GM23338 (cell line): Measurements from ENCODE around the gene GJB3. TPM values are rescaled to one million over a fixed set of nuclear protein-coding genes. Genes with fewer than 3 reads are reported as not detected.

Experiments
- ATAC-seq: fragments of 200-7000 bp; cut with Tn5 transposase; 3 replicates; pipeline ENCODE4 v1.9.1; 2020
- DNase-seq: peaks from one replicate; pipeline ENCODE4 v3.0.0-alpha.2; 2015; ENCODE audit warnings: low spot score
- H2AFZ ChIP-seq: fragments of 200-600 bp; sonication (generic); 2 replicates; pipeline ENCODE4 v1.8.0; 2016; ENCODE audit warnings: antibody characterized with exemption, mild to moderate bottlenecking, moderate library complexity
- H3F3A ChIP-seq: fragments of 200-600 bp; sonication (generic); replicated peaks from 2 replicates; pipeline ENCODE4 v1.8.0; 2017; ENCODE audit warnings: antibody characterized with exemption, mixed run types, low read depth
- H3K27ac ChIP-seq: fragments of 200-600 bp; sonication (generic); 2 replicates; pipeline ENCODE4 v1.6.1; 2016; ENCODE audit warnings: low read depth
- H3K27me3 ChIP-seq: fragments of 200-600 bp; sonication (generic); 2 replicates; pipeline ENCODE4 v1.8.0; 2016; ENCODE audit warnings: mild to moderate bottlenecking, mixed run types, moderate library complexity; ENCODE audit not compliant: insufficient read depth
- H3K36me3 ChIP-seq: fragments of 200-600 bp; sonication (generic); 2 replicates; pipeline ENCODE4 v1.8.0; 2016; ENCODE audit warnings: mild to moderate bottlenecking; ENCODE audit not compliant: insufficient read depth
- H3K4me1 ChIP-seq: fragments of 200-600 bp; sonication (generic); 2 replicates; pipeline ENCODE4 v1.8.0; 2016; ENCODE audit warnings: mild to moderate bottlenecking, moderate library complexity; ENCODE audit not compliant: insufficient read depth
- H3K4me2 ChIP-seq: fragments of 200-600 bp; sonication (generic); 2 replicates; pipeline ENCODE4 v1.7.1; 2017; ENCODE audit warnings: mixed run types
- H3K4me3 ChIP-seq: fragments of 200-600 bp; sonication (generic); 2 replicates; pipeline ENCODE4 v1.6.1; 2016; ENCODE audit warnings: mixed run types
- H3K79me2 ChIP-seq: fragments of 200-600 bp; sonication (generic); replicated peaks from 2 replicates; pipeline ENCODE4 v1.8.0; 2017; ENCODE audit warnings: mild to moderate bottlenecking; ENCODE audit not compliant: insufficient read depth
- H3K9me2 ChIP-seq: fragments of 200-600 bp; sonication (generic); 2 replicates; pipeline ENCODE4 v1.8.0; 2017; ENCODE audit not compliant: insufficient read depth
- H4K20me1 ChIP-seq: fragments of 200-600 bp; sonication (generic); replicated peaks from 2 replicates; pipeline ENCODE4 v1.8.0; 2017; ENCODE audit warnings: mild to moderate bottlenecking; ENCODE audit not compliant: insufficient read depth
- H3K27ac Mint-ChIP-seq: 2 replicates; pipeline ENCODE4 v1.8.0; 2020; ENCODE audit warnings: inconsistent platforms, mild to moderate bottlenecking, moderate library complexity, mixed read lengths
- H3K27me3 Mint-ChIP-seq: 3 replicates; pipeline ENCODE4 v1.8.0; 2022; ENCODE audit warnings: low read depth, mild to moderate bottlenecking, moderate library complexity, mixed read lengths, inconsistent platforms; ENCODE audit not compliant: insufficient read depth, poor library complexity
- H3K36me3 Mint-ChIP-seq: 3 replicates; pipeline ENCODE4 v1.8.0; 2021; ENCODE audit warnings: low read depth, mild to moderate bottlenecking, inconsistent platforms, moderate library complexity, mixed read lengths
- H3K4me1 Mint-ChIP-seq: 3 replicates; pipeline ENCODE4 v1.8.0; 2020; ENCODE audit warnings: mild to moderate bottlenecking, inconsistent platforms, mixed read lengths
- H3K4me3 Mint-ChIP-seq: 3 replicates; pipeline ENCODE4 v1.8.0; 2021; ENCODE audit warnings: moderate library complexity, mild to moderate bottlenecking, inconsistent platforms, mixed read lengths
- H3K9me3 Mint-ChIP-seq: 3 replicates; pipeline ENCODE4 v1.8.0; 2020; ENCODE audit warnings: moderate library complexity, mild to moderate bottlenecking, inconsistent platforms, mixed read lengths
- CREB1 ChIP-seq: fragments of 250-450 bp; sonication (Bioruptor Pico); IDR thresholded peaks from 2 replicates; pipeline ENCODE4 v1.5.0; 2020; ENCODE audit warnings: low read depth, mild to moderate bottlenecking, moderate library complexity
- ETS1 ChIP-seq: IDR thresholded peaks from 2 replicates; pipeline ENCODE4 v1.6.1; 2016; ENCODE audit warnings: antibody characterized with exemption
- EZH2 ChIP-seq: fragments of 200-600 bp; sonication (generic); IDR thresholded peaks from one replicate; pipeline ENCODE4 v1.8.0; 2017; ENCODE audit warnings: antibody characterized with exemption, mild to moderate bottlenecking, low read depth; ENCODE audit not compliant: unreplicated experiment
- EZH2phosphoT487 ChIP-seq: fragments of 200-600 bp; sonication (generic); IDR thresholded peaks from one replicate; pipeline ENCODE4 v1.8.1; 2018; ENCODE audit warnings: antibody characterized with exemption; ENCODE audit not compliant: unreplicated experiment
- JUNB ChIP-seq: IDR thresholded peaks from one replicate; pipeline ENCODE4 v1.6.1; 2016; ENCODE audit warnings: antibody characterized with exemption; ENCODE audit not compliant: unreplicated experiment
- NANOG ChIP-seq: IDR thresholded peaks from 2 replicates; pipeline ENCODE4 v1.6.1; 2016; ENCODE audit warnings: antibody characterized with exemption, borderline replicate concordance
- POLR2AphosphoS5 ChIP-seq: IDR thresholded peaks from 2 replicates; pipeline ENCODE4 v1.6.1; 2016; ENCODE audit warnings: antibody characterized with exemption, low read depth
- REST ChIP-seq: IDR thresholded peaks from one replicate; pipeline ENCODE4 v1.6.1; 2018; ENCODE audit warnings: antibody characterized with exemption; ENCODE audit not compliant: unreplicated experiment
- STAT1 ChIP-seq: IDR thresholded peaks from one replicate; pipeline ENCODE4 v1.6.1; 2016; ENCODE audit warnings: antibody characterized with exemption; ENCODE audit not compliant: unreplicated experiment
- ZNF114 ChIP-seq: fragments of 250-450 bp; sonication (Bioruptor Pico); IDR thresholded peaks from 2 replicates; pipeline ENCODE4 v1.5.0; 2020; ENCODE audit warnings: mild to moderate bottlenecking, moderate library complexity
- ZNF331 ChIP-seq: fragments of 250-450 bp; sonication (Bioruptor Pico); IDR thresholded peaks from 2 replicates; pipeline ENCODE4 v1.5.0; 2020; ENCODE audit warnings: low read depth, mild to moderate bottlenecking, moderate library complexity
- ZNF462 ChIP-seq: fragments of 250-450 bp; sonication (Bioruptor Pico); IDR thresholded peaks from 2 replicates; pipeline ENCODE4 v1.5.0; 2020; ENCODE audit warnings: mild to moderate bottlenecking, moderate library complexity
- polyA plus RNA-seq: library from polyadenylated mRNA; unstranded; fragments of >200 nt; fragmentation: Nextera tagmentation; extraction: Ambion mirVana; gene quantifications from 2 replicates; pipeline ENCODE4 v1.2.1, GENCODE V29; 2016
- total RNA-seq: library from RNA; depleted of rRNA; stranded (reverse); fragments of >200 nt; shearing (Covaris generic); gene quantifications from 2 replicates; pipeline ENCODE4 v1.2.3, GENCODE V29; 2014
- TF ChIP-seq, protein P1 (sequence below), 2 experiments: fragments of 200-600 bp in 1 of 2; sonication (generic) in 1 of 2; conservative IDR thresholded peaks; 2 replicates each; pipeline versions ENCODE4 v1.5.1 to v1.6.1; 2016 to 2017; ENCODE audit warnings: antibody characterized with exemption in 2 of 2, low read depth in 2 of 2, mild to moderate bottlenecking in 2 of 2, moderate library complexity in 1 of 2

Gene GJB3
- total and polyA plus RNA-seq, 2 experiments from 2014 or later: 0.26 to 0.31 TPM

DNA sequence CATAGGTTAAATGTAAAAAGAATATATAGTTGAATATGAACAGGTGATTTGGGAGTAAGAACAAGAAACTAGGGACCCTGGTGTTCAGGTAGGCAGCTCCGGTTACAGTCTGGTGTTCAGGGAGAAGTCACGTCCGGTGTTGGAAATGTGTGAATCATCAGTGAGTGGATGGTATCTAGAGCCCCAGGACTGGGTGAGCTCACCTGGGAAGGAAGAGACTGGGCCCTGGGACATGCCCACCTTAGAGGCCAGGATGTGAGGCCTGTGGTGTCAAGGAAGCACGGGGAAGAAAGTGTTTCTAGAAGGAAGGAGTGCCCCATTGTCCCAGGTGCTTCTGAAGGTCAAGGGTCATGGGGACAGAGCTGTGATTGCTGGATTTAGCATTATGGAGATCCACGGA lies 1.5 kb upstream of the GJB3 start:
- Mint-ChIP-seq H3K4me3 (no peak overlapping the region), H3K27me3 (peaks cover 24% of the 10 kb centered on the region), H3K36me3 (no peaks in the 10 kb centered on the region), H3K4me1 (peaks cover 7% of the 10 kb centered on the region), H3K27ac (no peak overlapping the region), H3K9me3 (no peaks in the 10 kb centered on the region)
- ATAC-seq (no peak), DNase-seq (no peak)
- Histone ChIP-seq H3K79me2 (no peaks in the 10 kb centered on the region), H3K4me1 (peaks cover 4% of the 10 kb centered on the region), H3K27ac (no peak overlapping the region), H3K9me2 (no peaks in the 10 kb centered on the region), H3K27me3 (peaks cover 37% of the 10 kb centered on the region), H2AFZ (no peak overlapping the region), H3K4me2 (no peak overlapping the region), H3K4me3 (no peak overlapping the region), H3K36me3 (no peaks in the 10 kb centered on the region), H4K20me1 (no peaks in the 10 kb centered on the region), H3F3A (no peaks in the 10 kb centered on the region)
- no peak for TF ChIP-seq NANOG
- TF ChIP-seq ZNF462 (CRISPR knock-in tag): no peak
- TF ChIP-seq ZNF331: no peak
- no peak for TF ChIP-seq ETS1
- TF ChIP-seq JUNB: no peak
- TF ChIP-seq REST: no peak
- TF ChIP-seq CREB1 (CRISPR knock-in tag): no peak
- TF ChIP-seq STAT1: no peak
- TF ChIP-seq, protein P1, sequence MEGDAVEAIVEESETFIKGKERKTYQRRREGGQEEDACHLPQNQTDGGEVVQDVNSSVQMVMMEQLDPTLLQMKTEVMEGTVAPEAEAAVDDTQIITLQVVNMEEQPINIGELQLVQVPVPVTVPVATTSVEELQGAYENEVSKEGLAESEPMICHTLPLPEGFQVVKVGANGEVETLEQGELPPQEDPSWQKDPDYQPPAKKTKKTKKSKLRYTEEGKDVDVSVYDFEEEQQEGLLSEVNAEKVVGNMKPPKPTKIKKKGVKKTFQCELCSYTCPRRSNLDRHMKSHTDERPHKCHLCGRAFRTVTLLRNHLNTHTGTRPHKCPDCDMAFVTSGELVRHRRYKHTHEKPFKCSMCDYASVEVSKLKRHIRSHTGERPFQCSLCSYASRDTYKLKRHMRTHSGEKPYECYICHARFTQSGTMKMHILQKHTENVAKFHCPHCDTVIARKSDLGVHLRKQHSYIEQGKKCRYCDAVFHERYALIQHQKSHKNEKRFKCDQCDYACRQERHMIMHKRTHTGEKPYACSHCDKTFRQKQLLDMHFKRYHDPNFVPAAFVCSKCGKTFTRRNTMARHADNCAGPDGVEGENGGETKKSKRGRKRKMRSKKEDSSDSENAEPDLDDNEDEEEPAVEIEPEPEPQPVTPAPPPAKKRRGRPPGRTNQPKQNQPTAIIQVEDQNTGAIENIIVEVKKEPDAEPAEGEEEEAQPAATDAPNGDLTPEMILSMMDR (conservative IDR thresholded peaks at IDR 0.05; ENCODE audit: low read depth in 2 of 2): no peak
- no peak for TF ChIP-seq EZH2
- TF ChIP-seq ZNF114 (CRISPR knock-in tag): no peak
- no peak for TF ChIP-seq EZH2phosphoT487
- no peak for TF ChIP-seq POLR2AphosphoS5
